GM19463 (cell line): ENCODE measurements around the gene FAM162A.
"Not testable (repeated sequence)": the region's sequence is repeated elsewhere in the genome, so short reads cannot be mapped to it uniquely, and the experiment has no call there.

Experiments
- ATAC-seq: cut with Tn5 transposase; IDR thresholded peaks from one replicate; pipeline ENCODE4 v1.9.1; 2021; ENCODE audit warnings: mild to moderate bottlenecking, moderate library complexity; ENCODE audit not compliant: unreplicated experiment

The FAM162A gene

GRCh38 chr3:122415762-122416654 lies 32.0 kb downstream of the FAM162A start, which contains the start of gene WDR5B:
WDR5B (minus strand) TSS chr3:122416062; CDS start chr3:122415528, 534 bp downstream.
- ATAC-seq, result peak; percentile 87

GRCh38 chr3:122416966-122417365 lies 33.0 kb downstream of the FAM162A start:
- no peak for ATAC-seq

- ATAC-seq, result no peak
These were observed 37.1 kb downstream of the FAM162A start for GRCh38 chr3:122421101-122421500.

GRCh38 chr3:122421836-122422235 lies 37.9 kb downstream of the FAM162A start:
- no peak for ATAC-seq

GRCh38 chr3:122427857-122428471 lies 44.0 kb downstream of the FAM162A start:
- no peak for ATAC-seq

- ATAC-seq, result no peak
These were observed 46.4 kb downstream of the FAM162A start for GRCh38 chr3:122430371-122430770.

GRCh38 chr3:122435950-122436349 lies 52.0 kb downstream of the FAM162A start:
- ATAC-seq, result no peak

GRCh38 chr3:122443090-122443489 lies 59.1 kb downstream of the FAM162A start:
- no peak for ATAC-seq

GRCh38 chr3:122443762-122444490 lies 59.9 kb downstream of the FAM162A start:
- ATAC-seq, result not testable (repeated sequence)

GRCh38 chr3:122444491-122444887 lies 60.5 kb downstream of the FAM162A start:
- not testable (repeated sequence) for ATAC-seq

- not testable (repeated sequence) for ATAC-seq
These were observed 64.2 kb downstream of the FAM162A start for GRCh38 chr3:122448218-122448617.

GRCh38 chr3:122451371-122451770 lies 67.4 kb downstream of the FAM162A start:
- ATAC-seq, result no peak

- no peak for ATAC-seq
These were observed 72.1 kb downstream of the FAM162A start for GRCh38 chr3:122456074-122456473.

- ATAC-seq, result no peak
These were observed 73.7 kb downstream of the FAM162A start for GRCh38 chr3:122457706-122458105.

- ATAC-seq, result no peak
These were observed 75.0 kb downstream of the FAM162A start for GRCh38 chr3:122458992-122459391.

GRCh38 chr3:122461806-122462205 lies 77.8 kb downstream of the FAM162A start:
- ATAC-seq, result no peak
